A549 (cell line): Measurements from ENCODE around the gene MRPL36.

Experiments used
- CBX8 ChIP-seq: fragments of 200-600 bp; sonication (generic); IDR thresholded peaks from 2 replicates; pipeline ENCODE4 v1.6.1; 2016
- CHD2 ChIP-seq: fragments of 150-350 bp; IDR thresholded peaks from 2 replicates; pipeline ENCODE4 v1.6.1; 2014; ENCODE audit warnings: low read length; ENCODE audit not compliant: partially characterized antibody
- CTCF ChIP-seq: fragments of >200 bp; sonication (Bioruptor Twin); formaldehyde crosslinking; IDR thresholded peaks from 3 replicates; pipeline ENCODE4 v1.5.1; 2016
- E2F6 ChIP-seq: IDR thresholded peaks from 2 replicates; pipeline ENCODE4 v1.6.1; 2012; ENCODE audit warnings: low read depth, borderline replicate concordance
- FOSL2 ChIP-seq, 2 experiments: fragments of 450-650 bp in 1 of 2; fragments of >200 bp in 1 of 2; sonication (Bioruptor Twin) in 1 of 2; formaldehyde crosslinking; IDR thresholded peaks; 2 replicates each; pipeline versions ENCODE4 v1.5.0 to v1.6.1; 2016 to 2020; ENCODE audit warnings: mild to moderate bottlenecking in 1 of 2, moderate library complexity in 1 of 2
- HMGXB4 ChIP-seq: fragments of 250-450 bp; sonication (Bioruptor Pico); IDR thresholded peaks from 2 replicates; pipeline ENCODE4 v1.5.0; 2021; ENCODE audit warnings: mild to moderate bottlenecking, moderate library complexity, borderline replicate concordance
- POLR2A ChIP-seq: IDR thresholded peaks from 2 replicates; pipeline ENCODE4 v1.6.1; 2012; ENCODE audit warnings: mild to moderate bottlenecking, low read length
- RAD21 ChIP-seq, 2 experiments: fragments of >200 bp in 1 of 2; sonication (Bioruptor Twin) in 1 of 2; formaldehyde crosslinking in 1 of 2; IDR thresholded peaks in 1 of 2; conservative IDR thresholded peaks in 1 of 2; 2 replicates in 1 of 2; 3 replicates in 1 of 2; pipeline ENCODE4 v1.6.1; 2012 to 2018; ENCODE audit warnings: inconsistent platforms in 1 of 2
- SMC3 ChIP-seq: fragments of >200 bp; sonication (Bioruptor Twin); formaldehyde crosslinking; IDR thresholded peaks from 3 replicates; pipeline ENCODE4 v1.6.1; 2018; ENCODE audit warnings: inconsistent platforms
- ZC3H11A ChIP-seq: fragments of 450-650 bp; IDR thresholded peaks from 2 replicates; pipeline ENCODE4 v1.6.1; 2014; ENCODE audit warnings: antibody characterized with exemption, mild to moderate bottlenecking

- no peak for TF ChIP-seq RAD21 (conservative IDR thresholded peaks at IDR 0.05 in 1 of 2, IDR thresholded peaks at IDR 0.05 in 1 of 2)
- no peak for TF ChIP-seq POLR2A
- TF ChIP-seq ZC3H11A, result no peak
- TF ChIP-seq CTCF, result no peak
- TF ChIP-seq CHD2, result no peak
- TF ChIP-seq E2F6, result no peak
- no peak for TF ChIP-seq HMGXB4
- no peak for TF ChIP-seq CBX8
- no peak for TF ChIP-seq SMC3
- no peak for TF ChIP-seq FOSL2 (IDR thresholded peaks at IDR 0.05)
- TF ChIP-seq FOSL2 (CRISPR knock-in tag; IDR thresholded peaks at IDR 0.05), result no peak
These were observed 5.4 kb downstream of the MRPL36 start for GRCh38 chr5:1793966-1794900.
